ENCODE measurements around the gene SPESP1. TPM values are rescaled to one million over a fixed set of nuclear protein-coding genes. Genes with fewer than 3 reads are reported as not detected.

The SPESP1 gene
- 1.2 and 2.4 TPM in 2 replicates for total RNA-seq

DNA sequence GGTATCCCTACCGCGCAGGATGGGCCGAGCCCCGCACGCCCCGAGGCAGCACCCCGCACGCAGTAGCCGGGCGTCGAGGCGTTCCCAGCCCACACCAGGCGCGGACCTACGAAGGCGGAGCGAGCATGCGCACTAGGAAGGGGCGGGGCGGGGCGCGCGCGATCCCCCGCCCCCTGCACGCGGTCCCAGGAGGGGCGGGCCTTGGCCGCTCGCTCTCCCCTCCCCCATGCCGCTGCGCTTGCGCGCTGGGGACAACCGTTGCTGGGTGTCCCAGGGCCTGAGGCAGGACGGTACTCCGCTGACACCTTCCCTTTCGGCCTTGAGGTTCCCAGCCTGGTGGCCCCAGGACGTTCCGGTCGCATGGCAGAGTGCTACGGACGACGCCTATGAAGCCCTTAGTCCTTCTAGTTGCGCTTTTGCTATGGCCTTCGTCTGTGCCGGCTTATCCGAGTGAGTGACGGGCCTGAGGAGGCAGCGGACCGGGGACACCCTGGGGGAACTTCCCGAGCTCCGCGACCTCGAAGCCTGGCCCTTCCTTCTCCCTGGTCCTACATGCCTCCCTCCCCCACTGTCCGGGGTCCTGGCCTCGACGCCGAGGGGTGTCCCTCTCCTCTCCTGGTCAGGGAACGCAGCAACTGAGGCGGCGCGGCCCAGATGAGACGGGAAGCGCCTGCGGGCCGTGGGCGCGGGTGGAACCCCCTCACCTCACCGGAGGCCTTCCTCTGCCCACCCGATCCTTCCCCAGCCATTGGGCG, at the start of gene SPESP1:
SPESP1 (plus strand) TSS at position 258 of the 755 bp plus-strand sequence; CDS start at position 387, 129 bp downstream.
- no peak within 1 kb of the TSS for H3K27ac Mint-ChIP-seq
- DNase-seq (ENCODE audit: low spot score), result peak; percentile 16

GRCh38 chr15:68885070-68885469, 45.3 kb upstream of the SPESP1 start:
- Mint-ChIP-seq H3K27ac (no peak overlapping the region), H3K4me1 (ENCODE audit: low read depth) (no peaks in the 10 kb centered on the region), H3K4me3 (no peak overlapping the region), H3K27me3 (ENCODE audit: insufficient read depth) (peaks cover 7% of the 10 kb centered on the region), H3K9me3 (no peaks in the 10 kb centered on the region), H3K36me3 (ENCODE audit: low read depth) (no peaks in the 10 kb centered on the region)
- intact Hi-C loops (cut with micrococcal nuclease), result no loop called here
- no peak for DNase-seq (ENCODE audit: low spot score)

More for the DNA sequence above, at the start of gene SPESP1:
- Mint-ChIP-seq H3K4me1 (ENCODE audit: low read depth) (no peaks in the 10 kb centered on the region), H3K36me3 (ENCODE audit: low read depth) (no peaks in the 10 kb centered on the region), H3K27me3 (ENCODE audit: insufficient read depth) (peaks cover 2% of the 10 kb centered on the region), H3K9me3 (no peaks in the 10 kb centered on the region), H3K4me3 (peak within 1 kb of the TSS; percentile 47)
- intact Hi-C loops (cut with micrococcal nuclease), result no loop called here

GRCh38 chr15:68887120-68887519, 43.2 kb upstream of the SPESP1 start:
- no peak overlapping the region for H3K27ac Mint-ChIP-seq
- intact Hi-C loops (cut with micrococcal nuclease), result no loop called here
- no peak overlapping the region for H3K4me3 Mint-ChIP-seq
- peaks cover 11% of the 10 kb centered on the region for H3K27me3 Mint-ChIP-seq (ENCODE audit: insufficient read depth)
- no peaks in the 10 kb centered on the region for H3K9me3 Mint-ChIP-seq
- H3K36me3 Mint-ChIP-seq (ENCODE audit: low read depth), result no peaks in the 10 kb centered on the region
- no peak for DNase-seq (ENCODE audit: low spot score)
- H3K4me1 Mint-ChIP-seq (ENCODE audit: low read depth), result no peaks in the 10 kb centered on the region

DNA sequence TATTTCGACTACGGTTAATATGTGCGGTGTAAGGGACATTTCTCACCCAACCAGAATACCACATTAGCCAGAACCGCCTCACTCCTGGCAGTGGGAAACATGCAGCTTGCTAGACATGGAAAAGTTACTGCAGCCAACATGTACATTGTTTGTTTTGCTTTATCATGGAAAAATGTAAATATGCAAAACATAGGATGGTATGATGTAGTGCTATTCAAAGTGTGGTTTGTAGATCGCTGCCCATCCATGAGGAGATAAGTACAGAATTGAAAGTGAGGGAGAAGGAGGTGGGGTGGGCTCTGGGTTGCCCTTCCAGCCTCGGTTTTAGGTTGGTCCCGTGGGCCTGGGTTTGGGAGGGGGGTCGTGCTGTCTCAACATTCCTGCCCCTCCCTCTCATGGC, 42.5 kb upstream of the SPESP1 start:
- Mint-ChIP-seq H3K9me3 (no peaks in the 10 kb centered on the region), H3K36me3 (ENCODE audit: low read depth) (no peaks in the 10 kb centered on the region), H3K27ac (no peak overlapping the region), H3K4me3 (no peak overlapping the region), H3K4me1 (ENCODE audit: low read depth) (no peaks in the 10 kb centered on the region), H3K27me3 (ENCODE audit: insufficient read depth) (peaks cover 11% of the 10 kb centered on the region)
- no peak for DNase-seq (ENCODE audit: low spot score)
- intact Hi-C loops (cut with micrococcal nuclease), result no loop called here

- DNase-seq (ENCODE audit: low spot score), result no peak
- no peaks in the 10 kb centered on the region for H3K36me3 Mint-ChIP-seq (ENCODE audit: low read depth)
- intact Hi-C loops (cut with micrococcal nuclease), result no loop called here
- H3K4me3 Mint-ChIP-seq, result peak overlapping the region; percentile 75
- H3K27me3 Mint-ChIP-seq (ENCODE audit: insufficient read depth), result peaks cover 14% of the 10 kb centered on the region
- H3K4me1 Mint-ChIP-seq (ENCODE audit: low read depth), result no peaks in the 10 kb centered on the region
- H3K9me3 Mint-ChIP-seq, result no peaks in the 10 kb centered on the region
- H3K27ac Mint-ChIP-seq, result no peak overlapping the region
Measured at GRCh38 chr15:68888419-68888818, 41.9 kb upstream of the SPESP1 start.

- Mint-ChIP-seq H3K9me3 (no peaks in the 10 kb centered on the region), H3K27me3 (ENCODE audit: insufficient read depth) (peaks cover 19% of the 10 kb centered on the region), H3K27ac (no peak overlapping the region), H3K36me3 (ENCODE audit: low read depth) (no peaks in the 10 kb centered on the region), H3K4me3 (no peak overlapping the region), H3K4me1 (ENCODE audit: low read depth) (no peaks in the 10 kb centered on the region)
- DNase-seq (ENCODE audit: low spot score), result no peak
- intact Hi-C loops (cut with micrococcal nuclease), result no loop called here
Measured at GRCh38 chr15:68894208-68894607, 36.1 kb upstream of the SPESP1 start.

DNA sequence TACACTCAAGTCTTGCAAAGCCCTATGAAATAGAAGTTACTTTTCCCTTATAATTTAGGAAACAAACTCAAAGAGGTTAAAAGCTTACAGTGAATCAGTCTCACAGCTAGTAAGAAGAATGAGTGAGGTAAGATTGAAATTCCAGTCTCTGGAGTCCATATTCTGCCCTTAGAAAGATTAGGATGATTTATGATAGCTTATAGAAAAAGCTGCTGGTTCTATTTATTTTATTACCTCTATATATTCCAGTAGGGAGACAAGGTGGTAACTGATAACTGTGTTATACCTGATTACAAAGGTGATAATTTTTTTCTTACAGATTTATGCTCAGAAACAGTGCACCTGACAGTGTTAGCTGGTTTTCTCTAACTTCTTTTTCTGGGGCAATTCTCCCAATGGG, 34.1 kb upstream of the SPESP1 start:
- H3K9me3 Mint-ChIP-seq, result no peaks in the 10 kb centered on the region
- no peak overlapping the region for H3K4me3 Mint-ChIP-seq
- intact Hi-C loops (cut with micrococcal nuclease), result no loop called here
- DNase-seq (ENCODE audit: low spot score), result no peak
- peaks cover 18% of the 10 kb centered on the region for H3K27me3 Mint-ChIP-seq (ENCODE audit: insufficient read depth)
- H3K27ac Mint-ChIP-seq, result no peak overlapping the region
- no peaks in the 10 kb centered on the region for H3K36me3 Mint-ChIP-seq (ENCODE audit: low read depth)
- H3K4me1 Mint-ChIP-seq (ENCODE audit: low read depth), result no peaks in the 10 kb centered on the region

DNA sequence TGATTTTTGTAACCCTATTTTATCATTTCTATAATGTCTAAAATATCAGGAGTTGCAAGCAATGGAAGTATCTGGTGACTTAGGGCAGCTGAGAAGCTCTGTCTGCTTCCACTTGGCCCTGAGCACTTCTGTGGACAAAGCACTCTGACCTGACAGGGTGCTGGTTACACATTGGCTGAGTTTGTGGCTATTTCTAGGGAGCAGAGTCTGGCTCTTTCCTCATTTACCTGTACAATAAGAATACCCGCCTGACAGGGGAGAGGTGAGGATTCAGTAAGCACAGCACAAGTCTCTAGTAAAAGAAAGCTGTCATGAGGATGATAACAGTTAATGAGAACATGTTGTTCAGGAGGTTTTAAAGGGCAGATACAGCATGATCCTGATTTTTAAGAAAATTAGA, 33.3 kb upstream of the SPESP1 start:
- peaks cover 14% of the 10 kb centered on the region for H3K27me3 Mint-ChIP-seq (ENCODE audit: insufficient read depth)
- intact Hi-C loops (cut with micrococcal nuclease), result no loop called here
- no peak for DNase-seq (ENCODE audit: low spot score)
- no peaks in the 10 kb centered on the region for H3K4me1 Mint-ChIP-seq (ENCODE audit: low read depth)
- no peaks in the 10 kb centered on the region for H3K36me3 Mint-ChIP-seq (ENCODE audit: low read depth)
- H3K4me3 Mint-ChIP-seq, result no peak overlapping the region
- no peaks in the 10 kb centered on the region for H3K9me3 Mint-ChIP-seq
- no peak overlapping the region for H3K27ac Mint-ChIP-seq

- intact Hi-C loops (cut with micrococcal nuclease), result no loop called here
- H3K36me3 Mint-ChIP-seq (ENCODE audit: low read depth), result no peaks in the 10 kb centered on the region
- H3K27ac Mint-ChIP-seq, result no peak overlapping the region
- peaks cover 3% of the 10 kb centered on the region for H3K27me3 Mint-ChIP-seq (ENCODE audit: insufficient read depth)
- DNase-seq (ENCODE audit: low spot score), result no peak
- no peak overlapping the region for H3K4me3 Mint-ChIP-seq
- H3K4me1 Mint-ChIP-seq (ENCODE audit: low read depth), result no peaks in the 10 kb centered on the region
- no peaks in the 10 kb centered on the region for H3K9me3 Mint-ChIP-seq
Measured at GRCh38 chr15:68900027-68900426, 30.3 kb upstream of the SPESP1 start.

- H3K4me3 Mint-ChIP-seq, result no peak overlapping the region
- H3K27me3 Mint-ChIP-seq (ENCODE audit: insufficient read depth), result peaks cover 28% of the 10 kb centered on the region
- intact Hi-C loops (cut with micrococcal nuclease), result no loop called here
- no peaks in the 10 kb centered on the region for H3K9me3 Mint-ChIP-seq
- H3K27ac Mint-ChIP-seq, result no peak overlapping the region
- H3K36me3 Mint-ChIP-seq (ENCODE audit: low read depth), result no peaks in the 10 kb centered on the region
- no peak for DNase-seq (ENCODE audit: low spot score)
- no peaks in the 10 kb centered on the region for H3K4me1 Mint-ChIP-seq (ENCODE audit: low read depth)
Measured at GRCh38 chr15:68907396-68907923, 22.9 kb upstream of the SPESP1 start.

DNA sequence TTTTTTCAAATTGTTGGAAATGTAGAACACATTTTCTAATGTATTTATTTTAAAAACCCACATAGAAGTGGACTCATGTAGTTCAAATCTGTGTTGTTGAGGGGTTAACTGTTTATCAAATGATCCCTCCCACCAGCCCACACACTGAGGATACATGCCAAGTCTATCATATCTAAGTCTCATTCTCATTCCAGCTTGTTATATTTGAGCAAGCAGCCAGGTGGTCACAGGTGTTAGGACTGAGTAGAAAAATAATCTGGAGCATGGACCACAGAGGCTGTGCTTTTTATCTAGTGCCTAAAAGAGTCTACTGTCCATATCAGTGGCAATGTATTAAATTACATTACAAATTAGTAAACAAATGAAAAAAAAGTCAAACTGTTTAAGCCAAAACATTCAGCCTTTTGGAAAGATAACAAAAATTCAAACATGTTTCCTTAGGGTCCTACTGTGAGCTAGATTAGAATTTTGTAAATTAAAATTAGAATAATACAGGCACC, 20.7 kb upstream of the SPESP1 start:
- peaks cover 30% of the 10 kb centered on the region for H3K27me3 Mint-ChIP-seq (ENCODE audit: insufficient read depth)
- no peaks in the 10 kb centered on the region for H3K4me1 Mint-ChIP-seq (ENCODE audit: low read depth)
- no peak for DNase-seq (ENCODE audit: low spot score)

DNA sequence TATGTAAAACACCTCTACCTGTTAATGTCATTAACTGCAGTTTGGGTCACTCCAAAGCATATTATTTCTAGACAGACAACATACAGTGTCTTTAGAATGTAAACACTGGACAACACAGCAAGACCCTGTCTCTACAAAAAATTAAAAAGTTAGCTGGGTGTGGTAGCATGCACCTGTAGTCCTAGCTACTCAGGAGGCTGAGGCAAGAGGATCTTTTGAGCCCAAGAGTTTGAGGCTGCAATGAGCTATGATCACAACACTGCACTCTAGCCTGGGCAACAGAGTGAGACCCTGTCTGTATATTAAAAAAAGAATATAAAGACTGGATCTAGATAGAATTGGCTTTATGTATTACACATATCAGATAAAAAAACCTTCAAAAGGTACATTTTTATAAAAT, 20.0 kb upstream of the SPESP1 start:
- H3K4me3 Mint-ChIP-seq, result no peak overlapping the region
- peaks cover 33% of the 10 kb centered on the region for H3K27me3 Mint-ChIP-seq (ENCODE audit: insufficient read depth)
- no peaks in the 10 kb centered on the region for H3K4me1 Mint-ChIP-seq (ENCODE audit: low read depth)
- H3K9me3 Mint-ChIP-seq, result peaks cover 3% of the 10 kb centered on the region
- no peak overlapping the region for H3K27ac Mint-ChIP-seq
- intact Hi-C loops (cut with micrococcal nuclease), result no loop called here
- no peak for DNase-seq (ENCODE audit: low spot score)
- H3K36me3 Mint-ChIP-seq (ENCODE audit: low read depth), result no peaks in the 10 kb centered on the region

More for the DNA sequence above, 20.7 kb upstream of the SPESP1 start:
- H3K4me3 Mint-ChIP-seq, result no peak overlapping the region
- H3K27ac Mint-ChIP-seq, result no peak overlapping the region
- H3K36me3 Mint-ChIP-seq (ENCODE audit: low read depth), result no peaks in the 10 kb centered on the region
- H3K9me3 Mint-ChIP-seq, result no peaks in the 10 kb centered on the region
- intact Hi-C loops (cut with micrococcal nuclease), result no loop called here

GRCh38 chr15:68910816-68911215, 19.5 kb upstream of the SPESP1 start:
- intact Hi-C loops (cut with micrococcal nuclease), result no loop called here
- peaks cover 33% of the 10 kb centered on the region for H3K27me3 Mint-ChIP-seq (ENCODE audit: insufficient read depth)
- H3K4me1 Mint-ChIP-seq (ENCODE audit: low read depth), result no peaks in the 10 kb centered on the region
- peaks cover 6% of the 10 kb centered on the region for H3K9me3 Mint-ChIP-seq
- no peak for DNase-seq (ENCODE audit: low spot score)
- no peak overlapping the region for H3K27ac Mint-ChIP-seq
- no peak overlapping the region for H3K4me3 Mint-ChIP-seq
- no peaks in the 10 kb centered on the region for H3K36me3 Mint-ChIP-seq (ENCODE audit: low read depth)

All from activated T-helper 1 cell treated with anti-CD3 and anti-CD28 coated beads, Interleukin-12 subunit alpha, Interleukin-12 subunit beta, Interleukin-2, Interleukin-4 antibody, amounts not matched to agents 30 ng/mL and 10 ng/mL and 1 ng/mL, durations not matched to agents 14 hours and 24 hours and 36 hours (primary cell).